ENCODE measurements around the gene HAL.

HAL gene

DNA sequence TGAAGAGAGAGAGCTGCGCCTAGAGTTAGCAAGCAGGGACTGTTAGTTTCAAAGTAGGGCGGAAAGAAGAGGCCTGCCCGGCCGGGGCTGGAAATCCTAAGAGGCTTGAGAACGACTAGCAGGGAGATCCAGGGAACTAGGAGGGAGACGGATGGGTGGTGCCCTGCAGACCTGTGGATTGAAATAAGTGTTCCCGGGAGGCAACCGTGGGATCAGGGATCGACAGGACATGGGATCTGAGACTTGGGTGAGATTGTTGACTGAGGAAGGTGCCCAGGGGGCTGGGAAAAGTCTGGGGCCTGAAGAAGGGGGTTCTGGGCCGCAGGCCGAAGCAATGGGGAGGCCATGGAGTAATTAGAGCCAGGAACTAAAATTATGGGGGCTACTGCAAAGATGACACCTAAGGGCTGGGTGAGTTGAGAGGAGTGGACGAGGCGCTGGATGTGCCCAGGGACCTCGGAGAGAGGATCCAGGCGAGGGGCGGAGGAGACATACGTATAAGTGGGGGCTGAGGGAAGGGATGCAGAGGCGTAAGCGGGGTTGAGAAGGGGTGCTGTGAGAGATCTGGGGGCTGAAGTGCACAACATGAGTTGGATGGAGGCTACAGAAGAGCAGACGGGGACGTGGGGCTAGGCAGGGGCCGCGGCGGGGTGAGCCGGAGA lies 38.6 kb upstream of the HAL start:
- Histone ChIP-seq H2AFZ (ENCODE audit: low read depth, low read length) (peak overlapping the region; percentile 98), H3K27ac (ENCODE audit: low read length) (peak overlapping the region; percentile 70), H3K4me3 (ENCODE audit: low read depth in 1 of 2, low read length in 2 of 2) (peak overlapping the region; percentile 69 to 94), H3K27me3 (ENCODE audit: insufficient read depth, low read length, poor library complexity) (no peaks in the 10 kb centered on the region), H3K4me1 (ENCODE audit: insufficient read depth, low read length) (peaks cover 30% of the 10 kb centered on the region), H3K9me3 (ENCODE audit: insufficient read depth, low read length, severe bottlenecking) (no peaks in the 10 kb centered on the region), H3K9ac (ENCODE audit: low read depth, low read length) (peak overlapping the region; percentile 73), H3K36me3 (ENCODE audit: insufficient read depth, low read length) (no peaks in the 10 kb centered on the region; the same call in 1 of the 2 replicates), H3K79me2 (ENCODE audit: insufficient read depth, low read length) (peaks cover 20% of the 10 kb centered on the region), H3K4me2 (ENCODE audit: insufficient read depth, low read length) (peak overlapping the region; percentile 95), H4K20me1 (ENCODE audit: insufficient read depth, low read length) (no peaks in the 10 kb centered on the region)
- ATAC-seq (ENCODE audit: insufficient read depth, low read depth) (peak; percentile 20), DNase-seq (peak; percentile 17)
- TF ChIP-seq EZH2 (IDR thresholded peaks at IDR 0.05; ENCODE audit: borderline replicate concordance, low read depth, low read length, severe bottlenecking) (no peak), CTCF (IDR thresholded peaks at IDR 0.05; ENCODE audit: borderline replicate concordance, extremely low read depth, low read length, poor library complexity, severe bottlenecking) (no peak)

GRCh38 chr12:96033549-96034389 lies 37.6 kb upstream of the HAL start:
- no peaks in the 10 kb centered on the region for H3K9me3 ChIP-seq (ENCODE audit: insufficient read depth, low read length, severe bottlenecking)
- no peak overlapping the region for H3K27ac ChIP-seq (ENCODE audit: low read length)
- H4K20me1 ChIP-seq (ENCODE audit: insufficient read depth, low read length) = no peaks in the 10 kb centered on the region
- no peaks in the 10 kb centered on the region for H3K27me3 ChIP-seq (ENCODE audit: insufficient read depth, low read length, poor library complexity)
- ATAC-seq (ENCODE audit: insufficient read depth, low read depth) (no peak), DNase-seq (no peak)
- H3K79me2 ChIP-seq (ENCODE audit: insufficient read depth, low read length) = peaks cover 20% of the 10 kb centered on the region
- H3K4me1 ChIP-seq (ENCODE audit: insufficient read depth, low read length) = peaks cover 30% of the 10 kb centered on the region
- peak overlapping the region; percentile 69 to 94; a peak in 3 of 4 replicates for H3K4me3 ChIP-seq (ENCODE audit: low read depth in 1 of 2, low read length in 2 of 2)
- peak overlapping the region; percentile 95 for H3K4me2 ChIP-seq (ENCODE audit: insufficient read depth, low read length)
- no peak for TF ChIP-seq CTCF (IDR thresholded peaks at IDR 0.05; ENCODE audit: borderline replicate concordance, extremely low read depth, low read length, poor library complexity, severe bottlenecking)
- TF ChIP-seq EZH2 (IDR thresholded peaks at IDR 0.05; ENCODE audit: borderline replicate concordance, low read depth, low read length, severe bottlenecking) = no peak
- H3K36me3 ChIP-seq (ENCODE audit: insufficient read depth, low read length) = no peaks in the 10 kb centered on the region; the same call in 1 of the 2 replicates
- H3K9ac ChIP-seq (ENCODE audit: low read depth, low read length) = peak overlapping the region; percentile 73; the same call in 1 of the 2 replicates
- H2AFZ ChIP-seq (ENCODE audit: low read depth, low read length) = no peak overlapping the region

DNA sequence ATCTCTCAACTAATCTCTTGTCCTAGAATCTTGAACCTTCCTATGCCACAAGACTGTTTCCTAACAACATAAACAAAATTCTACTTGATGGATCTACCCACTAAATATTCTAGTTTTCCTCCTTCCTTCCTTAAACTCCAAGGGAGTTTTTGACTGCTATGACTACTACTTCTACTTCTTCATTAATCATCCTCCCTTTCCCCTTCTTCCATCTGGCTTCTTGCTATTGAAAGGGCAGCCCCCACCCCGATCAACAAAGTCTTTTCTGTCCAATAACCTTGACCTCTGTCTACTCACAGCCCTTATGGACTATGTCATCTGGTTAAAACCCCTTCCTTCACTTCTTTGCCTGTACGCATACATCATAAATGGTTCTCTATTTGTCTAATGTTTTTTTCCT lies 33.7 kb upstream of the HAL start:
- ATAC-seq (ENCODE audit: insufficient read depth, low read depth) = no peak
- H3K79me2 ChIP-seq (ENCODE audit: insufficient read depth, low read length) = peaks cover 14% of the 10 kb centered on the region
- H3K4me1 ChIP-seq (ENCODE audit: insufficient read depth, low read length) = peaks cover 16% of the 10 kb centered on the region
- H4K20me1 ChIP-seq (ENCODE audit: insufficient read depth, low read length) = no peaks in the 10 kb centered on the region
- DNase-seq = no peak
- H3K27me3 ChIP-seq (ENCODE audit: insufficient read depth, low read length, poor library complexity) = no peaks in the 10 kb centered on the region
- no peak overlapping the region for H3K27ac ChIP-seq (ENCODE audit: low read length)
- H3K9ac ChIP-seq (ENCODE audit: low read depth, low read length) = no peak overlapping the region
- no peak overlapping the region for H2AFZ ChIP-seq (ENCODE audit: low read depth, low read length)
- H3K4me3 ChIP-seq (ENCODE audit: low read depth in 1 of 2, low read length in 2 of 2) = no peak overlapping the region
- no peak overlapping the region for H3K4me2 ChIP-seq (ENCODE audit: insufficient read depth, low read length)
- H3K9me3 ChIP-seq (ENCODE audit: insufficient read depth, low read length, severe bottlenecking) = no peaks in the 10 kb centered on the region
- TF ChIP-seq EZH2 (IDR thresholded peaks at IDR 0.05; ENCODE audit: borderline replicate concordance, low read depth, low read length, severe bottlenecking) = no peak
- TF ChIP-seq CTCF (IDR thresholded peaks at IDR 0.05; ENCODE audit: borderline replicate concordance, extremely low read depth, low read length, poor library complexity, severe bottlenecking) = no peak
- H3K36me3 ChIP-seq (ENCODE audit: insufficient read depth, low read length) = peaks cover 31% of the 10 kb centered on the region

Data from DND-41 (cell line).